IMR-90 (cell line): ENCODE results near the gene DLL4. TPM values are rescaled to one million over a fixed set of nuclear protein-coding genes. Genes with fewer than 3 reads are reported as not detected.

Source experiments
- ATAC-seq: fragments of 200-7000 bp; cut with Tn5 transposase; 2 replicates; pipeline ENCODE4 v1.9.1; 2020; ENCODE audit warnings: low read depth, mild to moderate bottlenecking, moderate library complexity
- BruUV-seq: library from RNA; stranded (reverse); fragments of 400-500 nt; replicated peaks from 2 replicates; lab custom pipeline; 2021; lab: Mats Ljungman, UMichigan
- CTCF ChIA-PET: fragments of 300-600 bp; formaldehyde crosslinking; extraction: SDS; loops from one replicate; lab custom pipeline; 2021; ENCODE audit warnings: antibody characterized with exemption; lab: Yijun Ruan, JAX
- POLR2A ChIA-PET: fragments of 300-600 bp; sonication (Branson Sonifier 250); formaldehyde crosslinking; loops from one replicate; lab custom pipeline; 2022; ENCODE audit warnings: antibody characterized with exemption; ENCODE audit not compliant: unreplicated experiment; lab: Charles Lee
- DNase-seq: peaks from one replicate; pipeline ENCODE4 v3.0.0; 2013
- H2AFZ ChIP-seq: replicated peaks from 2 replicates; pipeline ENCODE3; 2013; ENCODE audit warnings: low read length, mild to moderate bottlenecking; ENCODE audit not compliant: poor library complexity
- H2AK5ac ChIP-seq: 2 replicates; pipeline ENCODE4 v1.6.1; 2013; ENCODE audit warnings: low read depth, low read length, inconsistent platforms
- H2AK9ac ChIP-seq: replicated peaks from 2 replicates; pipeline ENCODE3; 2013; ENCODE audit warnings: mild to moderate bottlenecking, low read depth, low read length, moderate library complexity; ENCODE audit not compliant: poor library complexity
- H2BK120ac ChIP-seq: 2 replicates; pipeline ENCODE4 v1.6.1; 2013; ENCODE audit warnings: low read depth, low read length, inconsistent platforms
- H2BK15ac ChIP-seq: 3 replicates; pipeline ENCODE4 v1.6.1; 2013; ENCODE audit warnings: low read depth, low read length, inconsistent platforms
- H2BK20ac ChIP-seq: 2 replicates; pipeline ENCODE4 v1.6.1; 2013; ENCODE audit warnings: low read depth, mild to moderate bottlenecking, inconsistent platforms, low read length, moderate library complexity
- H2BK5ac ChIP-seq: 2 replicates; pipeline ENCODE4 v1.6.1; 2013; ENCODE audit warnings: mild to moderate bottlenecking, low read depth, low read length, inconsistent platforms; ENCODE audit not compliant: poor library complexity, severe bottlenecking
- H3K14ac ChIP-seq: replicated peaks from 2 replicates; pipeline ENCODE4 v1.6.1; 2013; ENCODE audit warnings: low read depth, low read length, inconsistent platforms
- H3K18ac ChIP-seq: 2 replicates; pipeline ENCODE4 v1.6.1; 2013; ENCODE audit warnings: low read depth, low read length, control low read depth
- H3K23ac ChIP-seq: 2 replicates; pipeline ENCODE4 v1.6.1; 2013; ENCODE audit warnings: low read depth, low read length, inconsistent platforms
- H3K27ac ChIP-seq: 2 replicates; pipeline ENCODE4 v1.5.1; 2013; ENCODE audit warnings: mild to moderate bottlenecking, control low read depth, low read length; ENCODE audit not compliant: insufficient read depth
- H3K27me3 ChIP-seq: 2 replicates; pipeline ENCODE4 v1.6.1; 2013; ENCODE audit warnings: low read length; ENCODE audit not compliant: control insufficient read depth, insufficient read depth
- H3K36me3 ChIP-seq: 2 replicates; pipeline ENCODE4 v1.6.1; 2013; ENCODE audit warnings: low read length, mixed read lengths; ENCODE audit not compliant: control insufficient read depth, insufficient read depth
- H3K4ac ChIP-seq: 2 replicates; pipeline ENCODE4 v1.6.1; 2013; ENCODE audit warnings: low read depth, low read length, inconsistent platforms
- H3K4me1 ChIP-seq: 2 replicates; pipeline ENCODE4 v1.6.1; 2013; ENCODE audit warnings: low read length, mixed read lengths; ENCODE audit not compliant: control insufficient read depth, insufficient read depth
- H3K4me2 ChIP-seq: 2 replicates; pipeline ENCODE4 v1.6.1; 2013; ENCODE audit warnings: low read depth, mild to moderate bottlenecking, control low read depth, low read length, moderate library complexity
- H3K4me3 ChIP-seq: 2 replicates; pipeline ENCODE4 v1.5.1; 2013; ENCODE audit warnings: low read depth, mild to moderate bottlenecking, control low read depth, low read length, moderate library complexity; ENCODE audit not compliant: insufficient read depth
- H3K56ac ChIP-seq: 2 replicates; pipeline ENCODE4 v1.6.1; 2013; ENCODE audit warnings: low read length, inconsistent platforms; ENCODE audit not compliant: insufficient read depth; ENCODE audit errors: extremely low read depth
- H3K79me1 ChIP-seq, 2 experiments: 2 replicates each; pipeline ENCODE4 v1.6.1; 2013; ENCODE audit warnings: low read length in 2 of 2, inconsistent platforms in 1 of 2, low read depth in 1 of 2
- H3K9ac ChIP-seq: 2 replicates; pipeline ENCODE4 v1.6.1; 2013; ENCODE audit warnings: low read depth, low read length, control low read depth
- H3K9me1 ChIP-seq: 2 replicates; pipeline ENCODE4 v1.6.1; 2013; ENCODE audit warnings: low read length, inconsistent platforms; ENCODE audit not compliant: insufficient read depth
- H3K9me3 ChIP-seq: 2 replicates; pipeline ENCODE4 v1.6.1; 2013; ENCODE audit warnings: low read length; ENCODE audit not compliant: control insufficient read depth, insufficient read depth
- H4K20me1 ChIP-seq: 2 replicates; pipeline ENCODE4 v1.6.1; 2013; ENCODE audit warnings: low read length, inconsistent platforms; ENCODE audit not compliant: insufficient read depth
- H4K5ac ChIP-seq: 2 replicates; pipeline ENCODE4 v1.6.1; 2013; ENCODE audit warnings: mild to moderate bottlenecking, low read depth, low read length, control low read depth
- H4K8ac ChIP-seq, 2 experiments: 2 replicates each; pipeline ENCODE4 v1.6.1; 2013; ENCODE audit warnings: low read depth in 2 of 2, low read length in 2 of 2, control low read depth in 1 of 2, inconsistent platforms in 1 of 2
- H4K91ac ChIP-seq: 2 replicates; pipeline ENCODE4 v1.6.1; 2013; ENCODE audit warnings: low read depth, low read length, inconsistent platforms; ENCODE audit not compliant: insufficient read depth
- MAFK ChIP-seq: IDR thresholded peaks from 2 replicates; pipeline ENCODE4 v1.6.1; 2012; ENCODE audit warnings: low read depth, low read length, improper control_type of control experiment
- MAZ ChIP-seq: IDR thresholded peaks from 2 replicates; pipeline ENCODE4 v1.6.1; 2012; ENCODE audit warnings: low read depth, mild to moderate bottlenecking, low read length, improper control_type of control experiment, moderate library complexity, borderline replicate concordance
- RFX5 ChIP-seq: IDR thresholded peaks from 2 replicates; pipeline ENCODE4 v1.8.0; 2012; ENCODE audit warnings: low read depth, mild to moderate bottlenecking, low read length, moderate library complexity
- SMC3 ChIP-seq: fragments of 150-350 bp; IDR thresholded peaks from 2 replicates; pipeline ENCODE4 v1.6.1; 2016; ENCODE audit warnings: low read depth, mild to moderate bottlenecking, antibody characterized with exemption, low read length, moderate library complexity
- WGBS, 2 experiments: methylation state at CpG; one replicate each; pipeline versions ENCODE4 v1.1.5 to v1.1.7; 2013; ENCODE audit warnings: missing lambda C conversion rate in 2 of 2; ENCODE audit not compliant: insufficient read length in 1 of 2; ENCODE audit errors: extremely low coverage in 2 of 2; 5-methylcytosine and 5-hydroxymethylcytosine counted together
- dilution Hi-C: fragments of 300-500 bp; cut with HindIII; formaldehyde crosslinking; loops from one replicate; pipeline ENCODE4 v1.14.3; 2018; ENCODE audit warnings: low sequenced_read_pairs; ENCODE audit not compliant: unreplicated experiment
- in situ Hi-C: fragments of 300-500 bp; cut with MboI; formaldehyde crosslinking; loops from 3 replicates; pipeline ENCODE4 v1.14.3; 2019; ENCODE audit warnings: low sequenced_read_pairs, inconsistent platforms, mixed read lengths
- intact Hi-C: fragments of 100-400 bp; cut with micrococcal nuclease; formaldehyde crosslinking; loops from 2 replicates; pipeline ENCODE4 v1.10.0; 2022
- polyA plus RNA-seq, 3 experiments: library from polyadenylated mRNA; depleted of rRNA; stranded (reverse); fragments of >200 nt; gene quantifications; 2 replicates each; pipeline ENCODE4 v1.2.3, GENCODE V29; 2012; ENCODE audit warnings: low replicate concordance in 1 of 3
- total RNA-seq: library from RNA; depleted of rRNA; stranded (reverse); fragments of >200 nt; gene quantifications from 2 replicates; pipeline ENCODE4 v1.2.3, GENCODE V29; 2012

The DLL4 gene
- total and polyA plus RNA-seq, 2 of the 4 experiments (the other 2 are of a cell fraction): 1.8 to 3.4 TPM

DNA sequence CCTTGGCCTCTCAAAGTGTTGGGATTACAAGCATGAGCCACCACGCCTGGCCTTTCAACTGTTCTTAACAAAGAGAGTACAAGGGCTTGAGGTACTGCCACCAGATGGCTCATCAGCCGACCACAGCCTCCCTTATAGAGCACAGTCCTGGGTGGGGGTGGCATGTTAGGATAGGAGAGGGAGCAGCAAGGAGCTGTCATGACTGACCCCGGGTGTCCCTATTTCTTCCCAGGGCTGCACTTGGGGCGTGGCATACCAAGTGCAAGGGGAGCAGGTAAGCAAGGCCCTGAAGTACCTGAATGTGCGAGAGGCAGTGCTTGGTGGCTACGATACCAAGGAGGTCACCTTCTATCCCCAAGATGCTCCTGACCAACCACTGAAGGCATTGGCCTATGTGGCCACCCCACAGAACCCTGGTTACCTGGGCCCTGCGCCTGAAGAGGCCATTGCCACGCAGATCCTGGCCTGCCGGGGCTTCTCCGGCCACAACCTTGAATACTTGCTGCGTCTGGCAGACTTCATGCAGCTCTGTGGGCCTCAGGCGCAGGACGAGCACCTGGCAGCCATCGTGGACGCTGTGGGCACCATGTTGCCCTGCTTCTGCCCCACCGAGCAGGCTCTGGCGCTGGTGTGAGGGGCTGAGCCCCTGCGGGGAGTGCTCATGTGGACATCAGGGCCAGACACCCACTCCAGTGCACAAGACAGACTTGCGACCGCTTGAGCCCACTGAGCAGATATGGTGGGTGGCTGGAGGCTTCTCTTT lies 26.2 kb downstream of the DLL4 start:
- DNase-seq (no peak), ATAC-seq (no peak)
- ChIA-PET CTCF (interaction anchor here (2.7 to 4.6 kb wide), 2 partner anchors 14 to 63 kb away, joined by 11 to 23 read pairs; no protein-coding TSS in a partner anchor), POLR2A (interaction anchor here (1.2 kb wide), 1 partner anchor 62 kb away, joined by 6 read pairs; no protein-coding TSS in a partner anchor)
- BruUV-seq: no TSS peak
- no peak overlapping the region for H2BK20ac ChIP-seq
- dilution Hi-C loops (no loop called here), intact Hi-C loops (no loop called here), in situ Hi-C loops (no loop called here)
- no peaks in the 10 kb centered on the region for H3K27me3 ChIP-seq
- no peak overlapping the region for H2AK9ac ChIP-seq
- no peaks in the 10 kb centered on the region for H3K9me3 ChIP-seq
- peak overlapping the region; percentile 80 for H2AK5ac ChIP-seq
- H3K4me3 ChIP-seq: peak overlapping the region; percentile 32; the same call in 1 of the 2 replicates
- 98% methylated on average over 11 of the region's 20 CpGs; no CpG with 5 or more reads in 1 of the 2 experiments for WGBS, 2 experiments
- H2BK15ac ChIP-seq: no peak overlapping the region
- H4K91ac ChIP-seq: no peak overlapping the region
- H2BK120ac ChIP-seq: no peak overlapping the region
- H4K20me1 ChIP-seq: peaks cover 55% of the 10 kb centered on the region
- peaks cover 18 to 62% of the 10 kb centered on the region in 2 experiments for H3K79me1 ChIP-seq
- peaks cover 32% of the 10 kb centered on the region for H3K9me1 ChIP-seq
- peaks cover 31% of the 10 kb centered on the region for H3K4me1 ChIP-seq
- no peak overlapping the region for H2AFZ ChIP-seq
- no peak overlapping the region for H4K5ac ChIP-seq
- no peak overlapping the region for H3K56ac ChIP-seq
- H4K8ac ChIP-seq: peak overlapping the region in 1 of 2 experiments; percentile 12; a peak in 1 of 4 replicates
- H3K23ac ChIP-seq: peak overlapping the region; percentile 69; the same call in 1 of the 2 replicates
- peak overlapping the region; percentile 77 for H3K14ac ChIP-seq
- peak overlapping the region; percentile 9; the same call in 1 of the 2 replicates for H3K4ac ChIP-seq
- H2BK5ac ChIP-seq: peak overlapping the region; percentile 7
- H3K18ac ChIP-seq: no peak overlapping the region
- H3K4me2 ChIP-seq: peak overlapping the region; percentile 68
- peaks cover 28% of the 10 kb centered on the region for H3K36me3 ChIP-seq
- TF ChIP-seq RFX5 (no peak), SMC3 (no peak), MAFK (no peak), MAZ (no peak)
- H3K27ac ChIP-seq: 0 out of 2 replicates have a peak overlapping the region, but pooled peaks have one; percentile 10
- peak overlapping the region; percentile 56; the same call in 1 of the 2 replicates for H3K9ac ChIP-seq
